H1 (cell line): ENCODE data around the gene RNF183. TPM values are rescaled to one million over a fixed set of nuclear protein-coding genes. Genes with fewer than 3 reads are reported as not detected.

Source experiments
- CTCF ChIA-PET: fragments of 300-600 bp; sonication (Branson Sonifier 250); formaldehyde crosslinking; loops from one replicate; lab custom pipeline; 2021; ENCODE audit not compliant: partially characterized antibody; lab: Charles Lee
- POLR2A ChIA-PET: fragments of 300-600 bp; sonication (Branson Sonifier 250); formaldehyde crosslinking; loops from one replicate; lab custom pipeline; 2021; ENCODE audit warnings: inconsistent platforms; ENCODE audit not compliant: partially characterized antibody; lab: Charles Lee
- DNase-seq, 2 experiments: peaks; one replicate each; pipeline versions ENCODE4 v3.0.0 to v3.0.0-alpha.2; 2010 to 2022; ENCODE audit warnings: low spot score in 2 of 2, low read depth in 1 of 2, mixed read lengths in 1 of 2
- FAIRE-seq: peaks from 2 replicates; lab custom pipeline; 2011; peaks lifted over from hg19 to GRCh38; lab: Jason Lieb, UNC
- H2AFZ ChIP-seq: 2 replicates; pipeline ENCODE4 v1.8.1; 2012; ENCODE audit warnings: low read length, inconsistent platforms
- H2AK5ac ChIP-seq: 2 replicates; pipeline ENCODE4 v1.6.1; 2013; ENCODE audit warnings: low read depth, low read length
- H2BK120ac ChIP-seq: replicated peaks from 2 replicates; pipeline ENCODE3; 2013; ENCODE audit warnings: low read depth, low read length, inconsistent platforms
- H2BK12ac ChIP-seq: 2 replicates; pipeline ENCODE4 v1.6.1; 2013; ENCODE audit warnings: low read depth, low read length
- H2BK15ac ChIP-seq: 2 replicates; pipeline ENCODE4 v1.6.1; 2013; ENCODE audit warnings: low read length
- H2BK20ac ChIP-seq: 2 replicates; pipeline ENCODE4 v1.6.1; 2013; ENCODE audit warnings: low read length
- H2BK5ac ChIP-seq: 2 replicates; pipeline ENCODE4 v1.6.1; 2013; ENCODE audit warnings: low read depth, low read length
- H3K14ac ChIP-seq: 2 replicates; pipeline ENCODE4 v1.6.1; 2013; ENCODE audit warnings: inconsistent platforms; ENCODE audit not compliant: insufficient read length
- H3K18ac ChIP-seq: 2 replicates; pipeline ENCODE4 v1.6.1; 2013; ENCODE audit warnings: low read length; ENCODE audit errors: extremely low read depth
- H3K23ac ChIP-seq: 2 replicates; pipeline ENCODE4 v1.6.1; 2013; ENCODE audit warnings: inconsistent platforms; ENCODE audit not compliant: insufficient read length
- H3K23me2 ChIP-seq: 2 replicates; pipeline ENCODE4 v1.6.1; 2013; ENCODE audit warnings: low read depth, low read length
- H3K27ac ChIP-seq: 2 replicates; pipeline ENCODE4 v1.6.1; 2011; ENCODE audit warnings: low read depth, low read length, inconsistent platforms
- H3K27me3 ChIP-seq, 4 experiments: replicated peaks in 1 of 4; 1 replicate in 1 of 4; 2 replicates in 3 of 4; pipeline versions ENCODE4 v1.6.1 to v1.8.1; 2011 to 2013; ENCODE audit warnings: low read length in 3 of 4, mild to moderate bottlenecking in 3 of 4, inconsistent platforms in 2 of 4, mixed read lengths in 2 of 4, moderate library complexity in 1 of 4; ENCODE audit not compliant: control insufficient read depth in 3 of 4, insufficient read depth in 3 of 4; ENCODE audit errors: extremely low read depth in 1 of 4
- H3K36me3 ChIP-seq, 4 experiments: 2 replicates each; pipeline versions ENCODE4 v1.6.1 to v1.8.1; 2011 to 2013; ENCODE audit warnings: mild to moderate bottlenecking in 4 of 4, low read length in 3 of 4, moderate library complexity in 2 of 4, control low read depth in 1 of 4, inconsistent platforms in 1 of 4; ENCODE audit not compliant: insufficient read depth in 4 of 4, control insufficient read depth in 2 of 4
- H3K4ac ChIP-seq: replicated peaks from 2 replicates; pipeline ENCODE3; 2013; ENCODE audit warnings: low read length, low read depth, mixed read lengths, inconsistent platforms; ENCODE audit not compliant: insufficient read length
- H3K4me1 ChIP-seq, 4 experiments: replicated peaks in 1 of 4; 1 replicate in 1 of 4; 2 replicates in 3 of 4; pipeline versions ENCODE4 v1.6.1 to v1.8.1; 2011 to 2013; ENCODE audit warnings: low read length in 3 of 4, inconsistent platforms in 2 of 4, mixed read lengths in 1 of 4; ENCODE audit not compliant: insufficient read depth in 4 of 4, control insufficient read depth in 3 of 4
- H3K4me2 ChIP-seq, 2 experiments: 2 replicates each; pipeline versions ENCODE4 v1.6.1 to v1.8.1; 2011 to 2013; ENCODE audit warnings: low read depth in 2 of 2, low read length in 2 of 2, control low read depth in 1 of 2, inconsistent platforms in 1 of 2, mild to moderate bottlenecking in 1 of 2; ENCODE audit not compliant: insufficient read depth in 1 of 2
- H3K4me3 ChIP-seq, 4 experiments: fragments of 200-600, 300-600 bp in 1 of 4; sonication (generic), shearing (Covaris generic), sonication (Bioruptor Twin) in 1 of 4; 2 replicates each; pipeline versions ENCODE4 v1.5.1 to v1.8.1; 2011 to 2016; ENCODE audit warnings: low read length in 4 of 4, low read depth in 3 of 4, control low read depth in 2 of 4, inconsistent platforms in 2 of 4, mild to moderate bottlenecking in 2 of 4, mixed read lengths in 1 of 4, moderate library complexity in 1 of 4; ENCODE audit not compliant: insufficient read depth in 2 of 4; ENCODE audit errors: extremely low read depth in 1 of 4
- H3K56ac ChIP-seq: replicated peaks from 2 replicates; pipeline ENCODE3; 2013; ENCODE audit warnings: low read depth, mild to moderate bottlenecking, mixed read lengths, low read length, inconsistent platforms; ENCODE audit not compliant: insufficient read length
- H3K79me1 ChIP-seq: 2 replicates; pipeline ENCODE4 v1.6.1; 2013; ENCODE audit warnings: low read depth, low read length, control low read depth
- H3K79me2 ChIP-seq, 2 experiments: 2 replicates each; pipeline versions ENCODE4 v1.6.1 to v1.8.1; 2012 to 2013; ENCODE audit warnings: low read length in 2 of 2, mild to moderate bottlenecking in 2 of 2, inconsistent platforms in 1 of 2; ENCODE audit not compliant: insufficient read depth in 2 of 2, control insufficient read depth in 1 of 2
- H3K9ac ChIP-seq, 4 experiments: replicated peaks in 1 of 4; 1 replicate in 1 of 4; 2 replicates in 3 of 4; pipeline versions ENCODE4 v1.6.1 to v1.8.1; 2011 to 2013; ENCODE audit warnings: low read depth in 3 of 4, low read length in 3 of 4, control low read depth in 2 of 4, mild to moderate bottlenecking in 2 of 4, moderate library complexity in 2 of 4, inconsistent platforms in 1 of 4; ENCODE audit errors: extremely low read depth in 1 of 4
- H3K9me3 ChIP-seq, 2 experiments: 2 replicates each; pipeline versions ENCODE4 v1.6.1 to v1.8.1; 2012 to 2013; ENCODE audit warnings: mild to moderate bottlenecking in 2 of 2, moderate library complexity in 2 of 2, control low read depth in 1 of 2, inconsistent platforms in 1 of 2, low read depth in 1 of 2, low read length in 1 of 2, mixed read lengths in 1 of 2; ENCODE audit not compliant: insufficient read depth in 2 of 2
- H4K20me1 ChIP-seq, 2 experiments: replicated peaks in 1 of 2; 2 replicates each; pipeline versions ENCODE3 to v1.8.1; 2011 to 2013; ENCODE audit warnings: inconsistent platforms in 2 of 2, low read length in 2 of 2, mild to moderate bottlenecking in 1 of 2; ENCODE audit not compliant: insufficient read depth in 2 of 2, control insufficient read depth in 1 of 2
- H4K5ac ChIP-seq: 2 replicates; pipeline ENCODE4 v1.6.1; 2013; ENCODE audit warnings: low read length, low read depth, mixed read lengths, inconsistent platforms; ENCODE audit not compliant: insufficient read length
- H4K8ac ChIP-seq: 2 replicates; pipeline ENCODE4 v1.8.0; 2013; ENCODE audit warnings: mild to moderate bottlenecking, moderate library complexity, low read length, inconsistent platforms; ENCODE audit not compliant: insufficient read depth; ENCODE audit errors: extremely low read depth
- H4K91ac ChIP-seq: replicated peaks from 2 replicates; pipeline ENCODE3; 2013; ENCODE audit warnings: low read length, mixed read lengths, inconsistent platforms; ENCODE audit not compliant: insufficient read length
- CTBP2 ChIP-seq: IDR thresholded peaks from 2 replicates; pipeline ENCODE4 v1.7.0; 2011; ENCODE audit warnings: borderline replicate concordance, mild to moderate bottlenecking, moderate library complexity, mixed read lengths, low read length; ENCODE audit not compliant: insufficient read depth, insufficient read length
- KDM4A ChIP-seq: IDR thresholded peaks from one replicate; pipeline ENCODE4 v1.7.1; 2012; ENCODE audit warnings: low read depth, mild to moderate bottlenecking, moderate library complexity, low read length, inconsistent platforms; ENCODE audit not compliant: severe bottlenecking
- SIX5 ChIP-seq: IDR thresholded peaks from 2 replicates; pipeline ENCODE4 v1.6.1; 2011; ENCODE audit warnings: mild to moderate bottlenecking, low read depth, low read length
- SRF ChIP-seq: IDR thresholded peaks from 2 replicates; pipeline ENCODE4 v1.6.1; 2011; ENCODE audit warnings: mild to moderate bottlenecking, low read depth, low read length, moderate library complexity
- WGBS, 2 experiments: shearing (Covaris generic) in 1 of 2; methylation state at CpG; one replicate each; pipeline versions ENCODE4 v1.1.6 to v1.1.7; 2013 to 2015; ENCODE audit warnings: low lambda C conversion rate in 2 of 2, mixed read lengths in 2 of 2, inconsistent platforms in 1 of 2, low coverage in 1 of 2, missing lambda C conversion rate in 1 of 2; ENCODE audit not compliant: insufficient replicate concordance in 2 of 2, insufficient coverage in 1 of 2, insufficient read length in 1 of 2; ENCODE audit errors: extremely low coverage in 1 of 2, missing lambda C conversion rate in 1 of 2; 5-methylcytosine and 5-hydroxymethylcytosine counted together
- polyA plus RNA-seq, 7 experiments: library from polyadenylated mRNA; depleted of rRNA in 3 of 7; stranded (reverse) in 5 of 7; unstranded in 2 of 7; fragments of >200 nt in 5 of 7; fragments of 200-250 nt in 2 of 7; gene quantifications; 1 replicate in 5 of 7; 2 replicates in 1 of 7; 4 replicates in 1 of 7; pipeline versions ENCODE4 v1.2.1 to v1.2.3, GENCODE V29; 2011 to 2013; ENCODE audit warnings: missing spikeins in 2 of 7, mixed read lengths in 2 of 7
- total RNA-seq: library from RNA; stranded (reverse); fragmentation: NEBNext Ultra II Directional; extraction: Animal tissue kit (Norgen Biotek cat#: 25700); gene quantifications from 2 replicates; pipeline ENCODE4 v1.2.1, GENCODE V29; 2021
- TF ChIP-seq, protein P1 (sequence below): IDR thresholded peaks from 2 replicates; pipeline ENCODE4 v1.6.1; 2012; ENCODE audit warnings: low read length, inconsistent platforms

The RNF183 gene
- total and polyA plus RNA-seq, 2 of the 8 experiments (the other 6 are each of a cell fraction or from before 2014, with no cell fraction given), result 0.15 TPM; not detected in 1

- no peak overlapping the region for H3K56ac ChIP-seq
- H4K5ac ChIP-seq, result no peak overlapping the region
- WGBS, 2 experiments, result 75% methylated on average over 4 of the region's 4 CpGs; no CpG with 5 or more reads in 1 of the 2 experiments
- ChIA-PET CTCF (no interaction called here), POLR2A (interaction anchor here (0.6 kb wide), 1 partner anchor 46 kb away, joined by 3 read pairs; no protein-coding TSS in a partner anchor)
- H3K4me3 ChIP-seq, result no peak overlapping the region
- no peaks in the 10 kb centered on the region for H3K9me3 ChIP-seq
- H4K20me1 ChIP-seq, result peaks cover 0 to 2% of the 10 kb centered on the region in 2 experiments
- no peak overlapping the region for H3K18ac ChIP-seq
- no peaks in the 10 kb centered on the region for H3K4me1 ChIP-seq
- H3K14ac ChIP-seq, result no peak overlapping the region
- peaks cover 3 to 27% (median 16%) of the 10 kb centered on the region in 4 experiments for H3K36me3 ChIP-seq
- H4K8ac ChIP-seq, result no peak overlapping the region
- no peak overlapping the region for H3K4me2 ChIP-seq
- H3K9ac ChIP-seq, result no peak overlapping the region
- H3K79me2 ChIP-seq, result no peaks in the 10 kb centered on the region
- no peak overlapping the region for H3K4ac ChIP-seq
- no peaks in the 10 kb centered on the region for H3K79me1 ChIP-seq
- H3K27me3 ChIP-seq, result no peaks in the 10 kb centered on the region
- no peak overlapping the region for H3K23ac ChIP-seq
- DNase-seq (no peak), FAIRE-seq (no peak)
- no peak overlapping the region for H2BK12ac ChIP-seq
- H4K91ac ChIP-seq, result no peak overlapping the region
- no peak overlapping the region for H2BK20ac ChIP-seq
- H3K27ac ChIP-seq, result no peak overlapping the region
- TF ChIP-seq KDM4A (no peak), SIX5 (no peak), CTBP2 (no peak), SRF (no peak)
- TF ChIP-seq, protein P1, sequence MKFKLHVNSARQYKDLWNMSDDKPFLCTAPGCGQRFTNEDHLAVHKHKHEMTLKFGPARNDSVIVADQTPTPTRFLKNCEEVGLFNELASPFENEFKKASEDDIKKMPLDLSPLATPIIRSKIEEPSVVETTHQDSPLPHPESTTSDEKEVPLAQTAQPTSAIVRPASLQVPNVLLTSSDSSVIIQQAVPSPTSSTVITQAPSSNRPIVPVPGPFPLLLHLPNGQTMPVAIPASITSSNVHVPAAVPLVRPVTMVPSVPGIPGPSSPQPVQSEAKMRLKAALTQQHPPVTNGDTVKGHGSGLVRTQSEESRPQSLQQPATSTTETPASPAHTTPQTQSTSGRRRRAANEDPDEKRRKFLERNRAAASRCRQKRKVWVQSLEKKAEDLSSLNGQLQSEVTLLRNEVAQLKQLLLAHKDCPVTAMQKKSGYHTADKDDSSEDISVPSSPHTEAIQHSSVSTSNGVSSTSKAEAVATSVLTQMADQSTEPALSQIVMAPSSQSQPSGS, result no peak
- no peak overlapping the region for H2BK15ac ChIP-seq
- H2BK5ac ChIP-seq, result no peak overlapping the region
- H2AFZ ChIP-seq, result no peak overlapping the region
- H3K23me2 ChIP-seq, result no peaks in the 10 kb centered on the region
- no peak overlapping the region for H2BK120ac ChIP-seq
- H2AK5ac ChIP-seq, result no peak overlapping the region
These were observed 35.1 kb downstream of the RNF183 start for GRCh38 chr9:113267911-113268566.
